AG09309 (cell line): Measurements from ENCODE around the gene DNASE1L2.

Experiments
- DNase-seq: peaks from one replicate; pipeline ENCODE4 v3.0.0-alpha.2; 2010; ENCODE audit warnings: low read depth
- H3K4me3 ChIP-seq: 2 replicates; pipeline ENCODE4 v1.5.1; 2011; ENCODE audit warnings: mild to moderate bottlenecking, low read depth, low read length, moderate library complexity; ENCODE audit not compliant: control insufficient read depth
- TF ChIP-seq, protein P1 (sequence below): IDR thresholded peaks from 2 replicates; pipeline ENCODE4 v1.5.1; 2011; ENCODE audit warnings: mild to moderate bottlenecking, low read depth, low read length, inconsistent platforms; ENCODE audit not compliant: insufficient read depth, control insufficient read depth; ENCODE audit errors: missing control alignments

Gene DNASE1L2

DNA sequence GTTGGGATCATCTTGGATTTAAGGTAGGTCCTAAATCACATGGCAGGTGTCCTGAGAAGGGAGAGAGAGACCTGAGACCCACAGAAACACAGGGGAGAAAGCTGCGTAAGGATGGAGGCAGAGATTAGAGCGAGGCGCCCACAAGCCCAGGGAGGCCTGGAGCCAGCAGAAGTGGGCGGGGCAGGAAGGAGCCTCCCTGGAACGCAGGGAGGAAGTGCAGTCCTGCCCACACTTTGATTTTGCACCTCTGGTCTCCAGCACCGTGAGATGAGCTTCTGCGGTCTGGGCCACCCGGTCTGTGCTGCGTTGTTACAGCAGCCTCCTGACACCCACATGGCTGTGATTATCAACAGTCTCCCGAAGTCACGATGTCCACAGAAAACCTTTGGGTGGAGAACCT lies 6.4 kb downstream of the DNASE1L2 start:
- TF ChIP-seq, protein P1, sequence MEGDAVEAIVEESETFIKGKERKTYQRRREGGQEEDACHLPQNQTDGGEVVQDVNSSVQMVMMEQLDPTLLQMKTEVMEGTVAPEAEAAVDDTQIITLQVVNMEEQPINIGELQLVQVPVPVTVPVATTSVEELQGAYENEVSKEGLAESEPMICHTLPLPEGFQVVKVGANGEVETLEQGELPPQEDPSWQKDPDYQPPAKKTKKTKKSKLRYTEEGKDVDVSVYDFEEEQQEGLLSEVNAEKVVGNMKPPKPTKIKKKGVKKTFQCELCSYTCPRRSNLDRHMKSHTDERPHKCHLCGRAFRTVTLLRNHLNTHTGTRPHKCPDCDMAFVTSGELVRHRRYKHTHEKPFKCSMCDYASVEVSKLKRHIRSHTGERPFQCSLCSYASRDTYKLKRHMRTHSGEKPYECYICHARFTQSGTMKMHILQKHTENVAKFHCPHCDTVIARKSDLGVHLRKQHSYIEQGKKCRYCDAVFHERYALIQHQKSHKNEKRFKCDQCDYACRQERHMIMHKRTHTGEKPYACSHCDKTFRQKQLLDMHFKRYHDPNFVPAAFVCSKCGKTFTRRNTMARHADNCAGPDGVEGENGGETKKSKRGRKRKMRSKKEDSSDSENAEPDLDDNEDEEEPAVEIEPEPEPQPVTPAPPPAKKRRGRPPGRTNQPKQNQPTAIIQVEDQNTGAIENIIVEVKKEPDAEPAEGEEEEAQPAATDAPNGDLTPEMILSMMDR, result no peak
- H3K4me3 ChIP-seq, result no peak overlapping the region
- DNase-seq, result no peak

DNA sequence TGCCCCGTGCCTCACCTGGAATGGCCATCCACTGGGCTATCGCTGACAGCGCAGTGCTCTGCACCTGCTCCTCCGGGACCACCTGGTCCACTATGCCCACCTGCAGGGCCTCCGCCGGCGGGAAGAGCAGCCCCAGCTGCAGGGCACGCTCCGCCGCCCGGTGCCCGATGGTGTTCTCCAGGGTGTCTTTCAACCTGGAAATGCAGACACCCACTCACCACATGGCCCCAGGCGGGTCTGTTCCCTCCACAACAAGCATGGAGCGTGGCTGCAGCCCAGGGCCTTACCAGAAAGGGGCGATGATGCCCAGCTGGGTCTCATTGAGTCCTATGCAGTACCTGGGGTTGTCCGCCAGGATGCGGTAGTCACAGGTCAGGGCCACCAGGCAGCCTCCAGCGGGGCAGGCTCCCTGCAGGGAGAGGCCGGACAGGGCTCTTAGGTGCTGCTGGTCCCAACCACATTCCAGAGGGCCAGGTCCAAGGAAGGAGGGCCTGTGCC lies 6.8 kb downstream of the DNASE1L2 start:
- no peak for DNase-seq
- no peak overlapping the region for H3K4me3 ChIP-seq
- TF ChIP-seq, protein P1, result no peak

DNA sequence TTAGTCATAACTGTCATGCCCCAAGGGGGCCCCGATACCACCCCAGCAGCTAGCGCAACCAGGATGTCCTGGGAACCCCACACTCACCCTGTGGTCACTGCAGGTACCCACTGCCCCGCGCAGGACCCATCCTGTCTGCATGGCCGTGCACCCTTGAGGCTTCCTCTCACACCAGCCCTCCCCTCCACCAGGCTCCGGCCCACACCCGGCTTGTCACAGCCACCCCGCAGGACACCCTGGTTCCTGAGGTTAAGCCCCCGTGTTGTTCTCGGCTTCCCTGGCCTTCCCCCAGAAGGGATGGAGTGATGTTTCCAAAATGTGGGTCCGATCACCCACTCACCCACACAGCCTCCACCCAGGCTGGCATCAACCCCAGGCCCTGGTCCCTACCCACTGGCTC lies 7.5 kb downstream of the DNASE1L2 start:
- TF ChIP-seq, protein P1, result no peak
- H3K4me3 ChIP-seq, result no peak overlapping the region
- no peak for DNase-seq

DNA sequence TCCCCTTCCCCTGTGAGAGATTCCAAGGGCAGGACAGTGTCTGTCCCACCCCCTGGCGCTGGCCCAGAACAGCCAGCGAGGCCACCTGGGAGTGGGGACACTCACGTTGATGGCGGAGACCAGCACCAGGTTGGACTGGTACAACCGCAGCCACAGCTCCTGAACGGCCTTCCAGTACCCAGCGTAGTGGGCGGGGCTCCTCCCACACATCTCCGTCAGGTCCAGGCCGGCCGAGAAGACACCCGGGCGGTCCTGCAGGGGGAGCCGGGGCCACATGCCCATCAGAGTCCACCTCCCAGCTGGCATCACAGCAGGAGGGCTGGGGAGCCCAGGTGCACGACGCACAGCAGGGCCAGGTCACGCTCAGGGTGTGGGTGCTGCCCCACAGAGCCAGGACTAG lies 8.1 kb downstream of the DNASE1L2 start:
- TF ChIP-seq, protein P1, result no peak
- H3K4me3 ChIP-seq, result no peak overlapping the region
- no peak for DNase-seq

DNA sequence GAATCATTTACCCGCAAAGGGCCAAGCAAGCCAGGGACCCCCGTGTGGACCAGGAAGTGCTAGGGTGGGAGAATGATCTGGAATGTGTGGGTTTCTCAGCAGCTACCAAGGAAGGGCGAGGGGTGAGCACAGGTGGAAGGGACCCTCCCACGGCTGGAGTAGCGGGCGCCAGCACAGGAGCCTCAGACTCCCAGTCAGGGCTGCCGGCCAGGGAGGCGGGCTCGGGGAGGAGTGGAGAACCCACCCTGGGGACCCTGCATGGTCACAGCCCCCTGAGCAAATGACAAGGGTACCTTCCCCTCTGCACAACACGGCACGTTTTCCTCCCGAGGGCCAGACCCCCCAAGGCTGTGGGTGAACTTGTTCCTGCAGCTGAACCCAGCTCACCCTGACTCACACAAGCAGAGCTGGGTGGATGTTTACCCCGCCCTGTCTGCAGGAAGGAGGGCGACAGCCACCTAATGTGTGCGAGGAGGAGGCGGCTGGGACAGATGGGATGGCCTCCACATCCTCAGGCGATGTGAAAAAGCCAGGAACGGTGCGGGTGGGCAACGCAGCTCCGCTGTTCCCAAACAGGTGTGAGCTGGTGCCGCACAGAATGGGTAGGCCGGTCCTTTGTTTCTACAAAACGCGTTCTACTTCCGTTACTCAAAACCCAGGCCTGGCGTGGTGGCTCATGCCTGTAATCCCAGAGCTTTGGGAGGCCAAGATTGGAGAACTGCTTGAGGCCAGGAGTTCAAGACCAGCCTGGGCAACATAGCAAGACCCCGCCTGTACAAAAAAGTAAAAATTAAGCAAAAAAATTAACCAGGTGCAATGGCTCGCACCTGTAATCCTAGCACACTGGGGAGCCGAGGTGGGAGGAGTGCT lies 8.9 kb downstream of the DNASE1L2 start:
- no peak for DNase-seq
- H3K4me3 ChIP-seq, result no peak overlapping the region
- TF ChIP-seq, protein P1, result no peak

DNA sequence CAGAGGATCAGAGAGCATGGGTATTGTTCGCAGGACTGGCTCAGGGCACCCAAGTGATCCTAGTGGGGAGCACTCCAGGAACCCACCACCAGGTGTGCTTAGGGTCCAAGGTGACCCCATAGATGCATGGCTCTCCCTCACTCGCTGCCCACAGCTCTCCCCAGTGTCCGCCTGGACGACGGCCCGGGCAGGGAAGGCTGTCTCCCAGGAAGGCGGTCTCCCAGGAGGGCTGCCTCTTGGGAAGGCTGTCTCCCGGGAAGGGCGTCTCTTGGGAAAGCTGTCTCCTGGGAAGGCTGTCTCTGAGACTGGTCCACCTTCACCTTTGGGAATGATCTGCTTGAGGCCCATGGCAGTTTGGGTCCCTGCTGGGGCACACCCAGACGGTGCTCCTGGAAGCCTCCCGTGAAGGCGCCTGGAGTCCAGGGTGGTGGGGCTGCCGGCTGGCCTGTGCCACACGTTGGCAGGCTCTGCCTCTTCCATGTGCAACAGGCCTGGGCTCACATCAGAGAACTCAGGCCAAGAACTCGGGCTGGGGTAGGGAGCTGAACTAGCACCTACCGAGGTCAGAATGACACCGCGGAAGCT lies 10.1 kb downstream of the DNASE1L2 start:
- TF ChIP-seq, protein P1, result no peak
- H3K4me3 ChIP-seq, result no peak overlapping the region
- DNase-seq, result no peak
